T follicular helper cell (primary cell): ENCODE data around the gene HSPA5.
"Not testable (repeated sequence)": the region's sequence is repeated elsewhere in the genome, so short reads cannot be mapped to it uniquely, and the experiment has no call there.

Experiments used
- DNase-seq: peaks from one replicate; pipeline ENCODE4 v3.0.0-alpha.2; 2020; ENCODE audit warnings: low read depth
- total RNA-seq, 2 experiments: gene quantifications; one replicate each; lab custom pipeline; 2026; lab: John Stamatoyannopoulos, UW

HSPA5 gene
- total RNA-seq, result 232 to 691 reads per million in 2 experiments

- DNase-seq, result peak; percentile 99
These were observed at the start of gene HSPA5 for GRCh38 chr9:125241000-125241862. TSS of gene HSPA5 (minus strand) at chr9:125241343. CDS start at chr9:125241126, 217 bp downstream.

- DNase-seq, result not testable (repeated sequence)
These were observed 45.8 kb upstream of the HSPA5 start for GRCh38 chr9:125286935-125287433.

GRCh38 chr9:125284855-125285254, 43.7 kb upstream of the HSPA5 start:
- no peak for DNase-seq

GRCh38 chr9:125280945-125281344, 39.8 kb upstream of the HSPA5 start:
- DNase-seq, result no peak

GRCh38 chr9:125277411-125277810, 36.3 kb upstream of the HSPA5 start:
- no peak for DNase-seq

GRCh38 chr9:125276771-125277170, 35.6 kb upstream of the HSPA5 start:
- no peak for DNase-seq

GRCh38 chr9:125272697-125273096, 31.6 kb upstream of the HSPA5 start:
- DNase-seq, result no peak

- no peak for DNase-seq
These were observed 29.9 kb upstream of the HSPA5 start for GRCh38 chr9:125271081-125271480.

- DNase-seq, result no peak
These were observed 27.9 kb upstream of the HSPA5 start for GRCh38 chr9:125269014-125269397.

GRCh38 chr9:125268394-125269013, 27.4 kb upstream of the HSPA5 start:
- DNase-seq, result no peak

- DNase-seq, result peak; percentile 14
These were observed 22.9 kb upstream of the HSPA5 start for GRCh38 chr9:125264068-125264467.

- no peak for DNase-seq
These were observed 21.3 kb upstream of the HSPA5 start for GRCh38 chr9:125262294-125262991.

- peak; percentile 80 for DNase-seq
These were observed 20.6 kb upstream of the HSPA5 start, which contains the start of gene GAPVD1 for GRCh38 chr9:125261501-125262293. TSS of gene GAPVD1 (plus strand) at chr9:125261826. CDS start at chr9:125298922, 37,096 bp downstream.

GRCh38 chr9:125260561-125260960, 19.4 kb upstream of the HSPA5 start:
- DNase-seq, result no peak

- no peak for DNase-seq
These were observed 17.8 kb upstream of the HSPA5 start for GRCh38 chr9:125258832-125259534.

GRCh38 chr9:125258160-125258785, 17.1 kb upstream of the HSPA5 start:
- no peak for DNase-seq

- no peak for DNase-seq
These were observed 14.7 kb upstream of the HSPA5 start for GRCh38 chr9:125255781-125256391.

GRCh38 chr9:125254231-125254630, 13.1 kb upstream of the HSPA5 start:
- DNase-seq, result no peak

GRCh38 chr9:125246261-125246667, 5.1 kb upstream of the HSPA5 start:
- no peak for DNase-seq

- DNase-seq, result no peak
These were observed 2.7 kb upstream of the HSPA5 start for GRCh38 chr9:125243792-125244260.
